K562 (cell line): ENCODE results near the gene KSR2. TPM values are rescaled to one million over a fixed set of nuclear protein-coding genes. Genes with fewer than 3 reads are reported as not detected.

ENCODE experiments used
- ATAC-seq: fragments of 200-7000 bp; cut with Tn5 transposase; 3 replicates; pipeline ENCODE4 v1.9.1; 2020; ENCODE audit warnings: moderate library complexity
- BruUV-seq: library from RNA; stranded (reverse); fragments of 400-500 nt; replicated peaks from 2 replicates; lab custom pipeline; 2021; lab: Mats Ljungman, UMichigan
- CTCF ChIA-PET: fragments of 300-600 bp; formaldehyde crosslinking; extraction: SDS; loops from one replicate; lab custom pipeline; 2021; ENCODE audit warnings: low intra/inter-chr PET ratio; lab: Yijun Ruan, JAX
- POLR2A ChIA-PET: fragments of 300-600, 350-650 bp; sonication (Branson Sonifier 250); formaldehyde crosslinking; extraction: SDS; loops from one replicate; lab custom pipeline; 2021; ENCODE audit warnings: antibody characterized with exemption, inconsistent platforms; lab: Yijun Ruan, JAX
- DNase-seq, 4 experiments: peaks; one replicate each; pipeline versions ENCODE4 v3.0.0 to v3.0.0-alpha.2; 2011 to 2018; ENCODE audit warnings: low spot score in 3 of 4, mixed read lengths in 3 of 4; ENCODE audit errors: extremely low read depth in 1 of 4
- FAIRE-seq: peaks from 2 replicates; lab custom pipeline; 2011; peaks lifted over from hg19 to GRCh38; lab: Jason Lieb, UNC
- H2AFZ ChIP-seq: 2 replicates; pipeline ENCODE4 v1.6.0; 2011; ENCODE audit warnings: low read depth, low read length, control low read depth, inconsistent platforms
- H3K27ac ChIP-seq: fragments of 200-600 bp; 3 replicates; pipeline ENCODE4 v1.8.0; 2011; ENCODE audit warnings: low read depth, mild to moderate bottlenecking, control low read depth, inconsistent platforms, low read length, moderate library complexity, mixed read lengths; ENCODE audit errors: extremely low read depth
- H3K27me3 ChIP-seq, 2 experiments: fragments of 300-600 bp in 1 of 2; 2 replicates in 1 of 2; 3 replicates in 1 of 2; pipeline versions ENCODE4 v1.6.0 to v1.8.0; 2011; ENCODE audit warnings: inconsistent platforms in 2 of 2, low read length in 2 of 2, mild to moderate bottlenecking in 1 of 2, mixed read lengths in 1 of 2, moderate library complexity in 1 of 2; ENCODE audit not compliant: control insufficient read depth in 2 of 2, insufficient read depth in 2 of 2
- H3K36me3 ChIP-seq: fragments of 300-600 bp; 3 replicates; pipeline ENCODE4 v1.8.0; 2011; ENCODE audit warnings: mild to moderate bottlenecking, low read length, inconsistent platforms; ENCODE audit not compliant: control insufficient read depth, insufficient read depth
- H3K4me1 ChIP-seq, 2 experiments: fragments of 200-600 bp in 1 of 2; replicated peaks in 1 of 2; 2 replicates in 1 of 2; 3 replicates in 1 of 2; pipeline versions ENCODE4 v1.5.1 to v1.8.0; 2011; ENCODE audit warnings: inconsistent platforms in 2 of 2, low read length in 2 of 2, mild to moderate bottlenecking in 1 of 2, mixed read lengths in 1 of 2, moderate library complexity in 1 of 2; ENCODE audit not compliant: control insufficient read depth in 2 of 2, insufficient read depth in 2 of 2
- H3K4me2 ChIP-seq: 2 replicates; pipeline ENCODE4 v1.6.1; 2011; ENCODE audit warnings: low read length, control low read depth, inconsistent platforms, mixed read lengths; ENCODE audit not compliant: insufficient read depth
- H3K4me3 ChIP-seq: fragments of 200-600 bp; sonication (generic), shearing (Covaris generic); 2 replicates; pipeline ENCODE4 v1.5.1; 2016; ENCODE audit warnings: control low read depth, inconsistent platforms
- H3K79me2 ChIP-seq: fragments of 200-600 bp; 3 replicates; pipeline ENCODE4 v1.8.0; 2011; ENCODE audit warnings: low read length, inconsistent platforms; ENCODE audit not compliant: control insufficient read depth, insufficient read depth
- H3K9ac ChIP-seq, 2 experiments: 2 replicates each; pipeline versions ENCODE4 v1.6.0 to v1.6.1; 2011; ENCODE audit warnings: low read depth in 2 of 2, low read length in 2 of 2, control low read depth in 1 of 2, inconsistent platforms in 1 of 2, mild to moderate bottlenecking in 1 of 2, mixed read lengths in 1 of 2; ENCODE audit not compliant: insufficient read depth in 1 of 2
- H3K9me1 ChIP-seq: one replicate; pipeline ENCODE4 v1.6.0; 2011; ENCODE audit warnings: inconsistent platforms, mild to moderate bottlenecking, low read length, moderate library complexity; ENCODE audit not compliant: control insufficient read depth, insufficient read depth
- H3K9me3 ChIP-seq: replicated peaks from 2 replicates; pipeline ENCODE4 v1.5.1; 2011; ENCODE audit warnings: low read depth, low read length, inconsistent platforms; ENCODE audit not compliant: control insufficient read depth, insufficient read depth
- H4K20me1 ChIP-seq: replicated peaks from 2 replicates; pipeline ENCODE4 v1.6.1; 2011; ENCODE audit warnings: low read length, inconsistent platforms, mixed read lengths; ENCODE audit not compliant: control insufficient read depth, insufficient read depth
- ATF2 ChIP-seq: sonication (generic); formaldehyde crosslinking; IDR thresholded peaks from 2 replicates; pipeline ENCODE4 v1.8.1; 2022; ENCODE audit warnings: missing genetic modification reagents
- ETV1 ChIP-seq: fragments of 450-650 bp; conservative IDR thresholded peaks from 2 replicates; pipeline ENCODE4 v1.6.1; 2016; ENCODE audit warnings: missing genetic modification characterization, control low read depth, low read depth, missing compliant biosample characterization
- HCFC1 ChIP-seq: IDR thresholded peaks from 2 replicates; pipeline ENCODE4 v1.6.1; 2012; ENCODE audit warnings: low read depth, low read length, improper control_type of control experiment
- HOXB6 ChIP-seq: fragments of 250-450 bp; sonication (Bioruptor Pico); IDR thresholded peaks from 2 replicates; pipeline ENCODE4 v1.5.1; 2022; ENCODE audit warnings: mild to moderate bottlenecking, borderline replicate concordance
- KHSRP ChIP-seq: fragments of 450-650 bp; IDR thresholded peaks from 2 replicates; pipeline ENCODE4 v1.6.1; 2017
- MGA ChIP-seq: fragments of 450-650 bp; IDR thresholded peaks from 2 replicates; pipeline ENCODE4 v1.6.1; 2016; ENCODE audit warnings: mild to moderate bottlenecking, moderate library complexity
- NONO ChIP-seq, 2 experiments: fragments of 200-400 bp in 1 of 2; fragments of 450-650 bp in 1 of 2; formaldehyde crosslinking in 1 of 2; IDR thresholded peaks; 2 replicates each; pipeline ENCODE4 v1.6.1; 2017; ENCODE audit warnings: low read depth in 2 of 2, mild to moderate bottlenecking in 2 of 2, moderate library complexity in 2 of 2, low read length in 1 of 2
- TGIF2 ChIP-seq: sonication (generic); formaldehyde crosslinking; IDR thresholded peaks from 2 replicates; pipeline ENCODE4 v1.8.1; 2022; ENCODE audit warnings: mild to moderate bottlenecking, missing genetic modification reagents, moderate library complexity
- THAP7 ChIP-seq: fragments of 250-450 bp; sonication (Bioruptor Pico); IDR thresholded peaks from 2 replicates; pipeline ENCODE4 v1.5.0; 2021
- WGBS: fragments of 100-300 bp; shearing (Covaris generic); methylation state at CpG from one replicate; pipeline ENCODE4 v1.1.6; 2016; ENCODE audit warnings: low coverage, mixed read lengths; ENCODE audit not compliant: insufficient coverage; ENCODE audit errors: missing lambda C conversion rate; 5-methylcytosine and 5-hydroxymethylcytosine counted together
- in situ Hi-C: fragments of 300-500 bp; cut with MboI; formaldehyde crosslinking; loops from 4 replicates; pipeline ENCODE4 v1.15.0; 2018; ENCODE audit warnings: inconsistent platforms, mixed read lengths
- intact Hi-C: fragments of 100-400 bp; cut with micrococcal nuclease; formaldehyde crosslinking; loops from 2 replicates; pipeline ENCODE4 v1.14.2; 2022
- polyA plus RNA-seq, 8 experiments: library from polyadenylated mRNA; depleted of rRNA in 4 of 8; stranded (reverse) in 5 of 8; unstranded in 3 of 8; fragments of >200 nt; fragmentation: Nextera tagmentation in 2 of 8; fragmentation: Illumina TruSeq in 1 of 8; extraction: Ambion mirVana in 2 of 8; extraction: Trizol in 1 of 8; gene quantifications; 2 replicates each; pipeline versions ENCODE4 v1.2.1 to v1.2.3, GENCODE V29; 2011 to 2014; ENCODE audit warnings: inconsistent platforms in 1 of 8, missing spikeins in 1 of 8
- total RNA-seq, 7 experiments: library from RNA; depleted of rRNA in 6 of 7; stranded (reverse); fragments of >200 nt in 6 of 7; fragmentation: Illumina TruSeq in 2 of 7; extraction: Trizol in 2 of 7; gene quantifications; 2 replicates each; pipeline versions ENCODE4 v1.2.1 to v1.2.3, GENCODE V29; 2011 to 2021; ENCODE audit warnings: low replicate concordance in 1 of 7

KSR2 gene
- total and polyA plus RNA-seq, 9 of the 15 experiments (the other 6 are each of a cell fraction or from before 2014, with no cell fraction given), result not detected

GRCh38 chr12:117901631-117902030, 67.2 kb downstream of the KSR2 start:
- POLR2A ChIA-PET, result no interaction called here
- Histone ChIP-seq H3K9ac (no peak overlapping the region), H3K4me2 (no peak overlapping the region), H3K9me3 (no peaks in the 10 kb centered on the region), H3K36me3 (no peaks in the 10 kb centered on the region), H2AFZ (no peak overlapping the region), H4K20me1 (no peaks in the 10 kb centered on the region), H3K27me3 (peaks cover 0 to 6% of the 10 kb centered on the region in 2 experiments; a peak in 2 of 5 replicates), H3K9me1 (no peaks in the 10 kb centered on the region), H3K4me1 (no peaks in the 10 kb centered on the region), H3K27ac (no peak overlapping the region), H3K79me2 (no peaks in the 10 kb centered on the region), H3K4me3 (no peak overlapping the region)
- intact Hi-C loops (no loop called here), in situ Hi-C loops (no loop called here)
- DNase-seq (no peak), ATAC-seq (no peak), FAIRE-seq (no peak)
- no TSS peak for BruUV-seq
- 0% methylated on average over 8 of the region's 8 CpGs for WGBS
- CTCF ChIA-PET, result no interaction called here
- no peak for TF ChIP-seq HCFC1
- TF ChIP-seq NONO (IDR thresholded peaks at IDR 0.05; ENCODE audit: low read depth in 2 of 2, low read length in 1 of 2), result no peak
- no peak for TF ChIP-seq THAP7 (CRISPR knock-in tag)
- TF ChIP-seq MGA, result no peak
- TF ChIP-seq HOXB6 (CRISPR knock-in tag), result no peak
- no peak for TF ChIP-seq TGIF2 (CRISPR knock-in tag)
- TF ChIP-seq ETV1 (tag), result no peak
- no peak for TF ChIP-seq ATF2 (CRISPR knock-in tag)
- TF ChIP-seq KHSRP, result no peak
